ENCODE measurements around the gene SH2D2A.

The SH2D2A gene

GRCh38 chr1:156842618-156843300 is 26.1 kb upstream of the SH2D2A start:
- FAIRE-seq (no peak), DNase-seq (ENCODE audit: insufficient read length, low spot score) (no peak)
- TF ChIP-seq, protein P1, sequence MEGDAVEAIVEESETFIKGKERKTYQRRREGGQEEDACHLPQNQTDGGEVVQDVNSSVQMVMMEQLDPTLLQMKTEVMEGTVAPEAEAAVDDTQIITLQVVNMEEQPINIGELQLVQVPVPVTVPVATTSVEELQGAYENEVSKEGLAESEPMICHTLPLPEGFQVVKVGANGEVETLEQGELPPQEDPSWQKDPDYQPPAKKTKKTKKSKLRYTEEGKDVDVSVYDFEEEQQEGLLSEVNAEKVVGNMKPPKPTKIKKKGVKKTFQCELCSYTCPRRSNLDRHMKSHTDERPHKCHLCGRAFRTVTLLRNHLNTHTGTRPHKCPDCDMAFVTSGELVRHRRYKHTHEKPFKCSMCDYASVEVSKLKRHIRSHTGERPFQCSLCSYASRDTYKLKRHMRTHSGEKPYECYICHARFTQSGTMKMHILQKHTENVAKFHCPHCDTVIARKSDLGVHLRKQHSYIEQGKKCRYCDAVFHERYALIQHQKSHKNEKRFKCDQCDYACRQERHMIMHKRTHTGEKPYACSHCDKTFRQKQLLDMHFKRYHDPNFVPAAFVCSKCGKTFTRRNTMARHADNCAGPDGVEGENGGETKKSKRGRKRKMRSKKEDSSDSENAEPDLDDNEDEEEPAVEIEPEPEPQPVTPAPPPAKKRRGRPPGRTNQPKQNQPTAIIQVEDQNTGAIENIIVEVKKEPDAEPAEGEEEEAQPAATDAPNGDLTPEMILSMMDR (IDR thresholded peaks at IDR 0.05; ENCODE audit: insufficient read depth, missing control alignments): no peak

DNA sequence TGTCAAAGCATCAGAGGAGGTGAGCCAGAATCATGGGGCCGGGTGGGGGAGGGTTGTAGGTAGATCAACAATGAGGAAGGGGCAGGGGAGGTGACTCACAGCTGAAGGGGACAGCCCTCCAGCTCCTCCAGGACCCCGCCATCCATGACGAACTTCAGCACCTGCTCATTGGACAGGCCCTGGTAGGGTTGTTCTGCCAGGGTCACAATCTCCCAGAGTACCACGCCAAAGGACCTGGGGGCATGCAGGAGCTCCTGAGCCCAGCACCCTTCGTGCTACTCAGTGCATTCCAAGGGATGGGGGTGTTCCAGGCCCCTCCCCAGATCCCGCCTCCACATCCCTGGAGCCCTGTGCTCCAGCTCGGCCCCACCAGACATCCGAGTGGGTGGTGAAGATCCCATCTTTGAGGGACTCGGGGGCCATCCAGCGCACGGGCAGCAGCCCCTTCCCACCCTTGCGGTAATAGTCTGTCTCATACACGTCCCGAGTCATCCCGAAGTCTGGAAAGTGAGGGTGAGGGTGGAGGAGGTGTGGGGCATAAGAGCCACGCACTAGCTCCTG is 24.7 kb upstream of the SH2D2A start:
- DNase-seq (ENCODE audit: insufficient read length, low spot score): no peak
- TF ChIP-seq, protein P1 (IDR thresholded peaks at IDR 0.05; ENCODE audit: insufficient read depth, missing control alignments): no peak
- no peak for FAIRE-seq

GRCh38 chr1:156840898-156841279 is 24.2 kb upstream of the SH2D2A start:
- DNase-seq (ENCODE audit: insufficient read length, low spot score): no peak
- FAIRE-seq: no peak
- TF ChIP-seq, protein P1 (IDR thresholded peaks at IDR 0.05; ENCODE audit: insufficient read depth, missing control alignments): no peak

DNA sequence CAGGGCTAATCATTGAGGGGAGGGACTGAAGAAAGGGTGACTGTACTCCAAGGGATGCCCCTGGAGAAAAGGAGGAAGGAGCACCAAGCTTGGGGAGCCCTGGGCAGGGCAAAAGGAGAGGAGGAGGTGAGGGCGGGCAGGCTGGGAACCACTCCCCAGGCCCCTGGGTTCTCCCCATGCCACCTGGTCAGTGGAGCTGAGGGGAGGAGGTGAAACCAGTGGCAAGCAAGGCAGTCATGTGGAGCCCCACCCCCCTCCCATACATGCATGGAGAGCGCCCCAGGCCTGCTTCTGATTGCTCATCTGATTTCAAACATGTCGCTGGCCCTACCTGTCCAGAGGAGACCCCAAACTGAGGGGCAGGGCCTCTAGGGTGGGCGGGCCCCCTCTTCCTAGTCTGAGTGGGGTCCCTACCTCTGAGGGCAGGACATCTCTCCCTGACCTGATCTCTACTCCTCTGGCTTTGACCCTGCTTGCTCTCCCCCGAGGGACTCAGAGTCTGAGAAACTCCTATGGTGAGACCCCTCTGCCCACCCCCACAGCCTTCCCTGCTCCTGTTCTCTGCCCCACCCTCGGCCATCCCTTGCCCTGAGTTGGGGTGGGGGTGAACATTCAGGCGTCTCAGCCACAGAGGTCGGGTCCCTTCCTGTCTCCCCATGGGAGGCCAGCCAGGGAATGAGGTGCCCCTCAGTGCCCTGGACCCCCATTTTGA is 23.7 kb upstream of the SH2D2A start:
- FAIRE-seq (no peak), DNase-seq (ENCODE audit: insufficient read length, low spot score) (no peak)
- TF ChIP-seq, protein P1 (IDR thresholded peaks at IDR 0.05; ENCODE audit: insufficient read depth, missing control alignments): no peak

DNA sequence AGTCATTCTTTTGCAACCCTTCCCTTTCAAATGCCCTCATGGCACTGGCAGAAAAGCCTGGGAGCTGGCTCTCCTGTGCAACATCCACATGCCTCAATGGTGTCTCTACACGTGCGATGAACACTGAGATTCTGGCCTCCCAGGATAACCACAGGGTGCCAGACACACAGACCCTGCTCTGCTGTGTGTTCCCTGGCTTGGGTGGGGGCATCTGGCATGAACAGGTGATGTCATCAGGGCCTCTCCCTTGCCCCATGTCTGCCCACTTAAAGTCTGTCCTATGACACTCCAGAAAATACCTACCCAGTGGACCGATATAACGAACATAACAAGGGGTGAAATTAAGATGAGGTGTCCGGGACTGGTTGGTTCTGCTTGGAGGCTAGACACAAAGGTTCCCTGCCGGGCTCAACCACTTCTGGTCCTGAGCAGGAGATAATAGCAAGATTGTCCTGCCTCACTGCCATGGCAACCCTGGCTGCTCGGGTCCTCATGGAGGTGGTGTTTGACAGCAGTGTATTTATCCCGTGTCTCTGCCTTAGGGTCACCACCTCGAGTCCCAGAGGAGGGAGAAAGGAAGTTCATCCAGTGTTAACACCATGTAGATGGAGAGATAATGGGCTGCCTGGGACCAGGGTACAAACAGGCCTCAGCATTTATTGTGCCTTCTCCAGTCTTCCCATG is 22.9 kb upstream of the SH2D2A start:
- TF ChIP-seq, protein P1 (IDR thresholded peaks at IDR 0.05; ENCODE audit: insufficient read depth, missing control alignments): no peak
- FAIRE-seq: no peak
- DNase-seq (ENCODE audit: insufficient read length, low spot score): no peak

- DNase-seq (ENCODE audit: insufficient read length, low spot score) (peak; percentile 68), FAIRE-seq (peak; percentile 58)
- TF ChIP-seq, protein P1 (IDR thresholded peaks at IDR 0.05; ENCODE audit: insufficient read depth, missing control alignments): peak; percentile 98
Observed at GRCh38 chr1:156838972-156839371, 22.3 kb upstream of the SH2D2A start.
